ENCODE data around the gene CNOT6.
A peak's percentile ranks its signal among the peaks of the same experiment; 100 is the strongest.
"Not testable (repeated sequence)": the region's sequence is repeated elsewhere in the genome, so short reads cannot be mapped to it uniquely, and the experiment has no call there.

CNOT6 gene

DNA sequence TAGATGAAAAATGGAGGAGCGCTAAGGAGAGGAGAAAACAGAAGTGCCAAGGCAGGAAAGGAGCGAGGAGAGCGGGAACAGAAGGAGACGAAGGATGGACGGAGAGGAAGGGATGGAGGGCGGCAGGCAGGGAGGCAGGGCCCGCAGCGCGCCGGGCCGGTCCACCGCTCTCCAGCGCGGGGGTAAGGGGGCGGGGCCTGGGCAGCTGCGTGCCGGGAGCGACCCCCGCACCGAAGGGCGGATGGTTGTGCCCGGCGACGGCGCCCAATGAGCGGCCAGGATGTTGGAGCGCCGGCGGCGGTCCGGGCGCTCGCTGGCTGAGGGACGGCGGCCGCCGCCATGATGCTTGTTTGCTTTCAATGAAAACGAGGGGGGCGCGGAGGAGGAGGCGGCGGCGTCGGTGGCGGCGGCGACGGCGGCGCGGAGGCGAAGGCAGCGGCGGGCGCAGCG is at the start of gene CNOT6:
Gene CNOT6, plus strand, starts transcription at position 320 of the 450 bp plus-strand sequence. CDS start 34,898 bp downstream, outside the sequence.
- peak; percentile 87 to 88 for DNase-seq

DNA sequence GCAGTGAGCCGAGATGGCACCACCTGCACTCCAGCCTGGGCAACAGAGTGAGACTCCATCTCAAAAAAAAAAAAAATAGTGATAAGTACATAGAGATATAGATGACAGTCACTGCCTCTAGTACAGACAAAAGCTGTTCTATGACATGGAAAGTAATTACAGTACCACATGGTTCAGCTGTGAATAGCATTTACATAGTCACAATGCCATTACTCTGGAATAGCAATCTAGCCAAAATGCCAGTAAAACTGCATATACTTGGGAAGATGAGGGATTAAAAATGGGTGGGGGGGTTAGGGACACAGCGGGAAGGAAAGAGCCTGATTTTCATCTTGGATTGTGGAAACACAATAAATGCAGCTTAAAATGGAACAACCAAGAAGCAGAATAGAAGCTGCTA is 39.4 kb upstream of the CNOT6 start:
- DNase-seq = no peak

DNA sequence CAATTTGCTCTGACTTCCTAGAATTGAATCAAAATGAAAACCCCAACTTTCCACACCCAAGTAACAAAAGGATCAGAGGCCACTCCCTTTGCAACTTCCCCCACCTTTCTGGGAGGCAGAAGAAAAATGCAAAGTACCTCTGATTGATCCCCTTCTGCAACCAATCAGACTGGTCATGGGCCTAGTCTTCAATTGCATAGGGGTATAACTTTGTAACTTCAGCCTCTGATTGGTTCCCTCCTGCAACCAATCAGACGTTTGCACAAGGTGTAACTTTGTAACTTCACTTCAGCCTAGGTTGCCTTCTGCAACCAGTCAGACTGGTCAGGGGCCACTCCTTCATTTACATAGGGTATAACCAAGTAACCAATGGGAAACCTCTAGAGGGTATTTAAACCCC is 38.3 kb upstream of the CNOT6 start:
- DNase-seq = no peak

DNA sequence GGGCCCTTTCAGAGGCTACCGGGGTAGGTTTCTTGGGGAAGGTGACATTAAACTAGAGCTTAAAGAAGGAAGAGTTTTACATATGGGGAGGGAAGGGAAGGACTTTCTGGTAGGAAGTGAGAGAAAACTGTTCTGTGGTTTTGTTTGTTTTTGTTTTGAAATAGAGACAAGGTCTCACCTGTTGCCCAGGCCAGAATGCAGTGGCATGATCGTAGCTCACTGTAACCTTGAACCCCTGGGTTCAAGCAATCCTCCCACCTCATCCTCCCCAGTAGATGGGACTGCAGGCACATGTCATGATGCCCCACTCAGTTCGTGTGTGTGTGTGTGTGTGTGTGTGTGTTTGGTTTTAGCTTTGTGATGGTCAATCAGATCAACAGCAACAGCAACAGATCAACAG is 37.4 kb upstream of the CNOT6 start:
- no peak for DNase-seq

DNA sequence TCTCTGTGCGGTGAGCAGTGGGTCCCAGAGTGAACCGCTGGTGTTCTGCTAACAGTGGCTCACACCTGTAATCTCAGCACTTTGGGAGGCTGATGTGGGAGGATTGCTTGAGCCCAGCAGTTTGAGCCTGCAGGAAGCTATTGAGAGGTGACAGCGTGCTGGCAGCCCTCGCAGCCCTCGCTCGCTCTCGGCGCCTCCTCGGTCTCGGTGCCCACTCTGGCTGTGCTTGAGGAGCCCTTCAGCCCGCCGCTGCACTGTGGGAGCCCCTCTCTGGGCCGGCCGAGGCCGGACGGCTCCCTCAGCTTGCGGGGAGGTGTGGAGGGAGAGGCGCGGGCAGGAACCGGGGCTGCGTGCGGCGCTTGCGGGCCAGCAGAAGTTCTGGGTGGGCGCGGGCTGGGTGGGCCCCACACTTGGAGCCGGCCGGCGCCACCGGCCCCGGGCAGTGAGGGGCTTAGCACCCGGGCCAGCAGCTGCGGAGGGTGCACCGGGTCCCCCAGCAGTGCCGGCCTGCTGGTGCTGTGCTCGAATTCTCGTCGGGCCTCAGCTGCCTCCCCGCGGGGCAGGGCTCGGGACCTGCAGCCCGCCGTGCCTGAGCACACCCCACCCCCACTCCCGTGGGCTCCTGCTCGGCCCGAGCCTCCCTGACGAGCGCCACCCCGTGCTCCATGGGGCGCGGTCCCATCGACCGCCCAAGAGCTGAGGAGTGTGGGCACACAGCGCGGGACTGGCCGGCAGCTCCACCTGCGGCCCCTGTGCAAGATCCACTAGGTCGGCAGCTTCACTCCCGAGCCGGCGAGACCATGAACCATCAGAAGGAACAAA is 35.1 kb upstream of the CNOT6 start:
- not testable (repeated sequence) for DNase-seq

DNA sequence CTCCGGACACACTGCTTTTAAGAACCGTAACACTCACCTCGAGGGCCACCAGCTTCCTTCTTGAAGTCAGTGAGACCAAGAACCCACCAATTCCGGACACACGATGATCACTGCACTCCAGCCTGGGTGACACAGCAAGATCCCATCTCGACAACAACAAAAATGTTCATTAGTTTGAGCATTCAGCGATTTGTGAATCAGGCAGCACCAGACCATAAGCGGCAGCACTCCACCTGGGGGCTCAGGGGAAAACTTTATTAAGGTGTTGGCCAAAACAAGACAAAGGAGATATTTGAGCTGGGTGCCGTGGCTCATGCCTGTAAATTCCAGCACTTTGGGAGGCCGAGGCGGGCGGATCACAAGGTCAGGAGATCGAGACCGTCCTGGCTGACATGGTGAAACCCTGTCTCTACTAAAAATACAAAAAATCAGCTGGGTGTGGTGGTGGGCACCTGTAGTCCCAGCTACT is 34.5 kb upstream of the CNOT6 start:
- not testable (repeated sequence) for DNase-seq

DNA sequence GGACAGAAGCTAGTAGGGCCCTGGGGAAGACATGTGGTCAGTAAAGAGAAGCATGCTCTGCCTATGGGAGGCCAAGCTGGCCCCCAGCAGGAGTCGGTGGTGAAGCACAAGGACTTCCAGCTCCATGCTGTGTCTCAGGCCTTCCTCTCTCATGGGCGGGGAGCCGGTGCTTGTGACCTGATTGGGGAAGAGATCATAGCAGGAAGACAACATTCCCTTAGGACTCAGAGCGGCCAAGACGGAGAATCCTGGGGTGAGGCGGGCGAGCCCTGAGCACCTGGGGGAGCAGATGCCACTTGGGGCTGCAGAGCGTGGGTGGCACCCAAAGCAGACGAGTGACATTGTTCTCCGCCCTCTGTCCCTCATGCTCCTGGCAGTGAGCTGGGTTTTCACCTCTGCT is 33.3 kb upstream of the CNOT6 start:
- no peak for DNase-seq

DNA sequence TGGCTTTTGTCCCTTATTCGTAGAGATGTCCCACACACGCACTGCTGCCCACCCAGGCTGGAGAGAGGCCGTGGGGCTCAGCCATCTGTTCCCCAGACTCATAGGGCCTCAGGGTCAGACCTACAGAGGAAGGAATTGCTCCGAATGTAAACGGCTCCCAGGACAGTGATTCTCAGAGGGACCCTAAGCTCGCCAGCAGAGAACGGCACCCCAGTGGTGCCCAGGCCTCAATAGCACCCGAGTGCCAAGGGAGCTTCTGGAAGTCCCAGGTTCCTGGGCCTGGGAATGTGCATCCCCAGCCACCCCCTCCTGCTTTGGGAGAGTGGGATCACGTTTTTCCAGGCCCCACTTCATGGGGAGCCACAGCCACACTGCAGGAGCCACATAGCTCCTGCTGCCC is 32.9 kb upstream of the CNOT6 start:
- DNase-seq = no peak

DNA sequence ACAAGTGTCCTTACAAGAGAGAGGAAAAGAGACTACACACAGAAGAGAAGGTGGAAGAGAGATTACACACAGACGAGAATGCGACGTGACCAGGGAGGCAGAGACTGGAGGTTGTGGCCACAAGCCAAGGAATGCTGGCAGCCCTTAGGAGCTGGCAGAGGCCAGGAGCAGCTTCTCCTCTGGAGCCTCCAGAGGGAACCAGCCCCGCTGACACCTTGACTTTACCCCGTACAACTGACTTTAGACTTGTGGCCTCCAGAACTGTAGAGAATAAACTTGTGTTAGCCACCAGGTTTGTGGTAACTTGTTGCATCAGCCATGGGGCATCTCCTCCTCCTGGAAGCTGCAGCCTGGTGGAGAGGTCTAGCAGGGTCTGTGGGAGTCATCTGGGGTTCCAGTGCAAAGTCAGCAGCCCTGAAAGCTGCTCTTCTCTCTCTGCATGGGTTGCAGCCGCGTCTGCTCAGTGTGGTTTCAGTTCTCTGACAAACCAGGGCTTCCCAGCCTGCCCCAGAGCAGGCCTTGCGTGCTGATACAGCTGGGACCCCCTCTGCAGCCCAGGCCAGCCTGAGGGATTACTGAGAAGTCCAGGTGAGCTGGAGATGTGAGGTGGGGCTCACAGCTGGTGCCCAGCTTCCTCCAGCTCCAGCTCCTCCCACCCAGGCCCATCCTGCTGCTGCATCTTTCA is 30.8 kb upstream of the CNOT6 start:
- DNase-seq = no peak

DNA sequence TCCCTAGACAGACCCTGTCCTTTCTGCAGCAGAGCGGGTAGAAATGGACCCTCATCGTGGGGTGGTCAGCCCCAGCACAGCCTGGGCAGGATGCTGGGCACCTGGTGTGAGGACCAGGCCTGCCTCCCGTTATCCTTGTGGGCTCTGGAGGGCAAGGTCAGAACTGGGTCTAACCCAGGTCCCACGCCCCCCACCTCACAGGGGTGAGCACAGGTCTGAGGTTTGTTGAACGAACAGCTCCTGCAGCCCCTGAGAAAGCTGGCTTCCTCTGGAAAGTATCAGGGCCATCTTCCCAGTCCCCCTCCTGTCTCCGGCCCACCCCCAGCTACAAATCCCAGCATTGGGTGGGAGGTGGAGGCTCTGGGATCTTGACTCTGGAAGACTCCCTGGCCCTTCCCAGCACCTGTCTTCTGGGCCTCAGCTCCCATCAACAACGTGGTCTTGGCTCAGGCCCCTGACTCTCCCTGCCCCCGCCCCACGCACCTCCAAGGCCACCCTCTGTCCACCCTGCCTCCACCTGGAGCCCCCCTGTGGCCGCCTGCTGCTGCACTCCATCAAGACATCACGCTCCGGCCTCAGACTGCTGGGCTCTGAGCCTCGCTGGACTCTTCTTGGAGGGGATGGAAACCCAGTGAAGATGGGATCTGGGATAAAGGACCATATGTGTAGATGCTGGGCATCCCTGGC is 30.1 kb upstream of the CNOT6 start:
- no peak for DNase-seq

DNA sequence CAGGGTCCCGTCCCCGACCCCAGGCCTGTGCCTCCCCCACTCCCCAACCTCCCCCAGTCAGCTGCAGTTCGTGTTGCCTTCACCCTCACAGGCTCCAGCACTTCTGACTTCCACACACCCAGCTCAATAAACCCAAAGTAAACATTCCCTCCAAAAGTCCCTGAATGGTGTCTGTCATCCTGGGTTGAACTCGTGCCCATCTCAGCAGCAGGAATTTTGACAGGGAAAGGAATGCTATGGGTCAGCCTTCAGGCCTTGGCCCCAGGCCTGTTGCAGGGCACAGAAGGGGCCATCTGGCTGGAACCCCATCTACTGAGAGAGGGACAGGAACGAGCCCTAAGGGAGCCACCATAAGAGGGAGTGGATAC is 29.6 kb upstream of the CNOT6 start:
- no peak for DNase-seq

DNA sequence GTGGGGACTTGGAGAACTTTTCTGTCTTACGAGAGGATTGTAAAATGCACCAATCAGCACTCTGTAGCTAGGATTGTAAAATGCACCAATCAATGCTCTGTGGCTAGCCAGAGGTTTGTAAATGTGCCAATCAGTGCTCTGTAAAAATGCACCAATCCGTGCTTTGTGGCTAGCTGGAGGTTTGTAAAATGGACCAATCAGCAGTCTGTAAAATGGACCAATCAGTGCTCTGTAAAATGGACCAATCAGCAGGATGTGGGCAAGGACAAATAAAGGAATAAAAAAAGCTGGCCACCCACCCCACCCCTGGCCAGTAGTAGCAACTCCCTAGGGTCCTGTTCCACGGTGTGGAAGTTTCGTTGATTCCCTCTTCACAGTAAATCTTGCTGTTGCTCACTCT is 29.1 kb upstream of the CNOT6 start:
- DNase-seq = not testable (repeated sequence)

DNA sequence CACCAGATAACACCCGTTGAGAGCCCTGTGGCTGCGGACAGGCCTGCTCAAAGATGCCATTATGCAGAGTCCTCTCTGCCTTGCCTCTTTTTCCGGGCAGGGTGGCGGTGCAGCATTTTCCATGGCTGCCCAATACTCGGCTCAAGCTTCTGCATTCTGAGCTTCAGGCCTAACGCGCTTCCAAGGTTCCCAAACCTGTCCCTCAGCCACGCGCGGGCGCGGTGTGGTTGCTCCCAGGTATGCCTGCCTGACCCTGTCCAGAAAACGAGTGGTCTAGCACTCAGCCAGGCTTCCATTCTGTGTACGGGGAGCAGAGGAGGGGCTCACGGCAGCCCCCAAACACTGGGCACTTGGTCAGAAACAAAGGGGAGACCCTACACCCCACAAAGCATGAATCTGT is 27.9 kb upstream of the CNOT6 start:
- no peak for DNase-seq

DNA sequence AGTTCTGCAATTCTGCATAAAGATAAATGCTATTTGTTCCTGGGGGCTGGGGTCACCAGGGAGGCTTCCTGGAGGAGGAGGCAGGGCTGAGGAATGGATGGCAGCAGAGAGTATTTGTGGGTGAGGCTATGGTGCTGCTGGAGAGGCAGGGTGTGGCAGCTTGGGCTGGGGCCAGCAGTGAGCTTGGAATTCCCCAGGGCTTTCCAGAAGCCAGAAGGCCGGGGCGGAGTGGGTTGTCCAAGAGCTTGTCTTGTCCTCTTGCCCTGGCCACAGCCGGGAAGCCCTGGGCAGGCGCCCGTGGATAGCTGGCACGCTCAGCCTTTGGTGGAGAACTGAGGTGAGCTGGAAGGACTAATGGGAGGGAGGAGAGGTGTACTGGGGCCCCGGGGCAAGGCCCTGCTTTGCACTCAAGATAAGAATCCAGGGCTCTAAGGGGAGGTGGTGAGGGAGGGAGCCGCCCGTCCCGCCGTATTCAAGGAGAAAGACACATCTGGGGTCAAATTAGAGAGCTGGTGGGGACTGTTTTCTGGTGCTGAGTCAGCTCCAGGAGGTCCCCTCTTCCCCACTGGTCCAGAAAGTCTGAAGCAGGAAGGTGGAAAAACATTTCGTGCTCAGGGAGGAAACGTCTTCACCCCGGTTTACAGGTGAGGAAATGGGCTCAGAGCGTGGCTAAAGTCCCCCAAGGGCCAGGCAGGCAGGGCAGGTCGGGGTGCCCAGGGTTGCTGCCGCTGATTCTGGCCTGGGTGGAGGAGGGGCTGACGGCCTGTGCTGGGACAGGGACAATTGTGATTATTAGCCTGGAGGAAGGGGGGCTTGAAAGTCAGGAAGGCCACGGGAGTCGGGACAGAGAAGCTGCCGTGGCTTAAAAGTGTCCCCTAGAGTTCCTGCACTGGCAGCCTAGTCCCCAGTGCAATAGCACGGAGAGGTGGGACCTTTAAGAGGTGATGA is 26.9 kb upstream of the CNOT6 start:
- DNase-seq = no peak

DNA sequence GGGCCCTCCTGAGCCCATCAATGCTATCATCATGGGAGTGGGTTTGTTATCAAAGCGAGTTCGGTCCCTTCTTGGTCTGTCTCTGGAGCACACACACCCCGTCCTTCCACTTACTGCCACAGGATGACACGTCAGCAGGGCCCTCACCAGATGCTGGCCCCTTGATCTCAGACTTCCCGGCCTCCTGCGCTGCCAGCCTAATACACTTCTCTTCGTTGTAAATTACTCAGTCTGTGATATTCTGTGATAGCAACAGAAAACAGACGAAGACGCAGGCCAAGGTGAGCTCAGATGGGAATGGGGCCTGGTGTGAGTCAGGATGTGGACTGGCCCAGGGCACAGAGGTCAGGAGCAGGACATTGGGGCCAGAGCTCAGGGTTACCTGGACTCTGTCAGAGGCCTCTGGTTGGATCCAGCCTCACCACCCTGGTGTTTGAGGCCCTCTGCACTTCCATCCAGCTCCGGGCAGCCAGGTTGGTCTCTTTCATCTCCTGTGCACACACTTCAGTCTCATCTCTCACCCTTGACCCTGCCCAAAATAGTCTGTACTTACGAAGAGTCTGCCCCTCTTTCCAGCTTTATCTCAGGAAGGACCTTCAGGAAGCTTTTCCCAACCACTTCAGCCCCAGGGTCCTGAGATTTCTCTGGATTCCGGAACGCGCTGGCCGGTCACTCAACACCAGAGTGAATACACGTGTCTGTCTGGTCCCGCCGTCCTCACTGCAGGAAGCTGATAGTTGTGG is 26.0 kb upstream of the CNOT6 start:
- no peak for DNase-seq

DNA sequence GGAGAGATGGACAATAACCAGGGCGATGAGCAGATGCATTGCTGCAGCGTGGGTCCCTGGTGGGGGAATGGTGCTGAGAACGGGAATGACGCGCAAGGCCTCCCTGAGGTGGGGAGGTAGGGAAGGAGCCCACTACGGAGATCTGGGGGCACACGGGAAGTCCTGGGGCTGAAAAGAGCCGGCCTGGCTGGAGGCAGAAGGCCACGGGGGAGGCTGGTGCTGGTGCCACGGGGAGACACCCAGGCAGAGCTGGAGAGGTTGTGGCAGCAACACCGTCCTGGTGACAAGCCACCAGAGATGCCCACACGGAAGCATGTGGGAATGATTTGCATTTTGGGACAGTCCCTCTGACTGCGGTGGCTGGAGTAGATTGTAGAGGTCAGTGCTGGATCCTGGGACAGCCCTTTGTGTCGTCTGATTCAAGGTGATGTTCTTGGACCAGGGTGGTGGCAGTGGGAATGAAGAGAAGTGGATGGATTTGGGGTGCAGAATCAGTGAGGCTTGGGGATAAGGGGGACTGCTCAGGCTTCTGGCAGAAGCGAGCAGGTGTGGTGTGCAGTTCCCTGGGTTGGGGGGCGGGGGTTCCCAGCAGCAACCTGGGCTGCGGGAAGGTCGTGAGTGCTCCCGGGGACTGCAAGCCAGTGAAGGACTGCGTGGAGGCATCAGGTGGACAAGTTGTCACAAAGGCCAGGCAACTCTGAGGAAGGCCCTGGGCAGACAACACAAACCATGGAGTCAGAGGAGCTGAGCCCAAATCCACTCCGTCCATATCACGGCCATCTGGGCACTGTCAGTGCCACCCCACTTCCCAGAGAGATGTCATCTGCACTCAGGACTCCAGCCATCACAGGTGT is 25.2 kb upstream of the CNOT6 start:
- no peak for DNase-seq

DNA sequence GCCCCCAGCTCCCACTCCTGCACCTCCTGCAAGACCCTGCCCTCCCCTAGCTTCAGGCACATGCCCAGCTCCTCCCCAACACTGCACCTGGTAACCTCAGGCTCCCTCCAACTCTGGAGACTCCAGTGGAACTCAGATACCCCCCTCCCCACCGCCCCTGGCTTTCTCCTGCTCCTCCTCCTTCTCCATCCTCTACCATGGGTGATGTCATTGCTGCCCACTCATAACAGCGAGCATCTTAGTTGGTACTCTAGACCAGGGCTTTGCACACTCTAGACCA is 24.7 kb upstream of the CNOT6 start:
- no peak for DNase-seq

DNA sequence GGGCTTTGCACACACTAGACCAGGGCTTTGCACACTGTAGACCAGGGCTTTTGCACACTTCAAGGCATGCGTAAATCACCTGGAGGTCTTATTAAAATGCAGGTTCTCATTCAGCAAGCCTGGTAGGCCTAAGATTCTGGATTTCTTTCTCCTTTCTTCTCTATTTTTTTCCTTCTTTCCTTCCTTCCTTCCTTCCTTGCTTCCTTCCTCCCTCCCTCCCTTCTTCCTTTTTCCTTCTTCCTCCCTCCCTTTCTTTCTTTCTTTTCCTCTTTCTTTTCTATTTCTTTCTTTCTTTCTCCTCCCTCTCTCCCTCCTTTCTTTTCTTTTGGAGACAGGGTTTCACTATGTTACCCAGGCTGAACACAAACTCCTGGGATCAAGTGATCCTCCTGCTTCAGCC is 24.3 kb upstream of the CNOT6 start:
- no peak for DNase-seq

DNA sequence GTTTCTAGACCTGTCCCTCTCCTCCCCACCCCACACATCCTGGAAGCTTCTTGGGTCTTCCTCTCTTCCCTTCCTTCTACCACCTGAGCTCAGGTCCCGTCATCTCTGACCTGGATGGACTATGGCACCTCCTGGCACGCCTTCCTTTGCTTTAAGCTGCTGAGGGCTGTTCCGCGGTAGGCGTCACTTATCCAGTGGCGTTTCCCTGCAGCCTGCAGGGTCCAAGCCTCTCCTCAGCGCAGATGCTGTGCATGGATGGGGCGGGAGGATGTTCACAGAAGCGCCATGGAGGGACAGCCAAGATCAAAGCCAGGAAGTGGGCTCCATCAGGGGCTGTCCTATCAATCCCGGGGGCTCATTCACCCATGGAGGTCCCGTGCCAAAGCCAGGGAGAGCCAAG is 23.8 kb upstream of the CNOT6 start:
- DNase-seq = no peak

DNA sequence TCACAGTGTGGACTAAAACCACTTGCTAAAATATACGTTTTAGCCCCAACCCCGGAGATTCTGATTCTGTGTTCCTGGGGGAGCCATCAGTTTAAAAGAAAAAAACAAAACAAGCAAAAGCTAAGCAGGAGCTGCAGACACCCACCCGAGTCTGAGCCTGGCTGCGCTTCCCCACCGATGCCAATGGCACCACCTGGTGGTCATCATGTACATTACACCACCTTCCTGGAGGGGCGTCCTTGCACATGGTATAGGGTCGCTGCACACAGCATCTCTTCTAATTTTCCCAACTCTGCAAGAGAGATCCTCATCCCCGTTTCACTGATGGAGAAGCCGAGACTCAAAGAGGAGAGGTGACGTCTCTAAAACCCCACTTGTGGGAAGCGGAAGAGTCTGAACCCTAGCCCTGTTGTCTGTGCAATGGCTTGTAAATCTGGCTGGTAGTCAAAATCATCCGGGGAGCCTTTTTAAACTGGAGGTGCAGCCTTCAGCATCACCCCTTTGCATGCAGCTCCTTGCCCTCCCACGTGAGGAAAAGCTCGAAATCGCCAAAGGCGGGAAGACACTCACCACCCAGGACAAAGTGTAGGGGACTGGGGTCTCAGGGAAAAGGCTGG is 23.1 kb upstream of the CNOT6 start:
- peak in 1 of 2 donors; percentile 25 for DNase-seq

DNA sequence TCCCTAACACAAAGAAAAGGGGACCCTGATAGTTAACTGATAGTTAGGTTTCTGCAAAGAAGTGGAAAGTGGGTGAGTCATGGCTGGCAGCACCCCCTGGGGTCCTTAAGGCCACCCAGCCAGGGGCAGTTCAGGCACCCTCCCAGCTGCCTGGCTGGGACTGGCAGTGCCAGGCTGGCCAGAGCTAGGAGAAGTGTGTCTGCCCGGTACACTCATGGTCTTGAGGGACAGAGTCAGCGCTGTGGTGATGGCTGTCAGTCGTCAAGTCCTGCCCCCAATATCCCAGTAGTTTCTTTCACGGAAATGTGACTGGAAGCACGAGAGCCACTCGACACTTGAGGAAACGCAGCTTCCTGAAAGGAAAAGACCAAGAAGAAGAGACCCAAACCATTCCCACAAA is 22.3 kb upstream of the CNOT6 start:
- no peak for DNase-seq
